Psoas muscle (tissue), 8 donors: Measurements from ENCODE around the gene IDS. TPM values are rescaled to one million over a fixed set of nuclear protein-coding genes. Genes with fewer than 3 reads are reported as not detected.

Experiments used
- ATAC-seq, 4 donors: fragments of 200-7000 bp; cut with Tn5 transposase; one replicate each; pipeline ENCODE4 v1.9.1; 2020; ENCODE audit warnings: moderate library complexity in 3 of 4, mild to moderate bottlenecking in 2 of 4
- DNase-seq, 2 donors: peaks; one replicate each; pipeline ENCODE4 v3.0.0-alpha.2; 2020
- H3K27ac ChIP-seq: fragments of 200-600 bp; one replicate; pipeline ENCODE4 v1.8.0; 2022
- H3K27me3 ChIP-seq, 3 donors: fragments of 200-600 bp in 1 of 3; one replicate each; pipeline versions ENCODE4 v1.6.1 to v1.8.0; 2013 to 2022; ENCODE audit warnings: low read length in 2 of 3, mild to moderate bottlenecking in 2 of 3, moderate library complexity in 1 of 3; ENCODE audit not compliant: insufficient read depth in 3 of 3
- H3K36me3 ChIP-seq, 2 donors: fragments of 200-600 bp in 1 of 2; one replicate each; pipeline versions ENCODE4 v1.6.1 to v1.8.0; 2013 to 2022; ENCODE audit warnings: low read depth in 1 of 2, mild to moderate bottlenecking in 1 of 2, moderate library complexity in 1 of 2; ENCODE audit not compliant: insufficient read depth in 1 of 2
- H3K4me1 ChIP-seq: fragments of 200-600 bp; one replicate; pipeline ENCODE4 v1.8.0; 2022
- H3K4me3 ChIP-seq: fragments of 200-600 bp; one replicate; pipeline ENCODE4 v1.8.0; 2022; ENCODE audit warnings: mild to moderate bottlenecking
- H3K9me3 ChIP-seq: fragments of 200-600 bp; one replicate; pipeline ENCODE4 v1.8.0; 2022
- WGBS, 3 donors: extraction: QIAGEN DNeasy Blood & Tissue Kit; methylation state at CpG; one replicate each; pipeline versions ENCODE4 v1.1.6 to v1.1.7; 2013; 5-methylcytosine and 5-hydroxymethylcytosine counted together
- intact Hi-C, 2 donors: fragments of 100-400 bp; cut with DNase I; formaldehyde crosslinking; loops; one replicate each; pipeline versions ENCODE4 v1.11.0 to v1.14.2; 2022
- polyA plus RNA-seq, 3 donors: library from polyadenylated mRNA; stranded (reverse); fragments of 200-250 nt; gene quantifications; one replicate each; pipeline ENCODE4 v1.2.3, GENCODE V29; 2013
- total RNA-seq, 4 donors: library from RNA; stranded (reverse); fragmentation: NEBNext Ultra II Directional in 2 of 4; extraction: Animal tissue kit (Norgen Biotek cat#: 25700) in 2 of 4; gene quantifications; one replicate each; pipeline versions ENCODE4 v1.2.1 to v1.2.4, GENCODE V29; 2021 to 2023
- TF ChIP-seq, protein P1 (sequence below): fragments of 200-600 bp; IDR thresholded peaks from one replicate; pipeline ENCODE4 v1.8.0; 2022; ENCODE audit warnings: antibody characterized with exemption
- donor health status: healthy with polysubstance abuse.
- donor health status: DM: no; HTN: no; CAD: no; lungs with moderate emphysema.
- donor health status: Bipolar disorder and iron deficiency.
- donor health status: healthy.
- donor health status: DM: yes; HTN: yes; CAD: no.
- donor health status: DM: no; HTN: no; CAD: no.
- donor health status: DM: no; HTN: no; CAD: no.
- donor health status: DM: yes; HTN: yes; CAD: no.

The IDS gene
- total and polyA plus RNA-seq, 7 donors = 11.8 to 37.6 (median 31.2) TPM

- Histone ChIP-seq H3K36me3 (no peaks in the 10 kb centered on the region), H3K4me3 (no peak overlapping the region), H3K9me3 (no peaks in the 10 kb centered on the region), H3K27ac (no peak overlapping the region), H3K4me1 (no peaks in the 10 kb centered on the region), H3K27me3 (no peaks in the 10 kb centered on the region)
- WGBS, 3 donors = 52 to 65% (median 62%) methylated on average over 6 of the region's 6 CpGs
- TF ChIP-seq, protein P1, sequence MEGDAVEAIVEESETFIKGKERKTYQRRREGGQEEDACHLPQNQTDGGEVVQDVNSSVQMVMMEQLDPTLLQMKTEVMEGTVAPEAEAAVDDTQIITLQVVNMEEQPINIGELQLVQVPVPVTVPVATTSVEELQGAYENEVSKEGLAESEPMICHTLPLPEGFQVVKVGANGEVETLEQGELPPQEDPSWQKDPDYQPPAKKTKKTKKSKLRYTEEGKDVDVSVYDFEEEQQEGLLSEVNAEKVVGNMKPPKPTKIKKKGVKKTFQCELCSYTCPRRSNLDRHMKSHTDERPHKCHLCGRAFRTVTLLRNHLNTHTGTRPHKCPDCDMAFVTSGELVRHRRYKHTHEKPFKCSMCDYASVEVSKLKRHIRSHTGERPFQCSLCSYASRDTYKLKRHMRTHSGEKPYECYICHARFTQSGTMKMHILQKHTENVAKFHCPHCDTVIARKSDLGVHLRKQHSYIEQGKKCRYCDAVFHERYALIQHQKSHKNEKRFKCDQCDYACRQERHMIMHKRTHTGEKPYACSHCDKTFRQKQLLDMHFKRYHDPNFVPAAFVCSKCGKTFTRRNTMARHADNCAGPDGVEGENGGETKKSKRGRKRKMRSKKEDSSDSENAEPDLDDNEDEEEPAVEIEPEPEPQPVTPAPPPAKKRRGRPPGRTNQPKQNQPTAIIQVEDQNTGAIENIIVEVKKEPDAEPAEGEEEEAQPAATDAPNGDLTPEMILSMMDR = no peak
- no peak for ATAC-seq
- DNase-seq = no peak
- intact Hi-C loops = no loop called here
These were observed 50.9 kb downstream of the IDS start for GRCh38 chrX:149453906-149454822.

DNA sequence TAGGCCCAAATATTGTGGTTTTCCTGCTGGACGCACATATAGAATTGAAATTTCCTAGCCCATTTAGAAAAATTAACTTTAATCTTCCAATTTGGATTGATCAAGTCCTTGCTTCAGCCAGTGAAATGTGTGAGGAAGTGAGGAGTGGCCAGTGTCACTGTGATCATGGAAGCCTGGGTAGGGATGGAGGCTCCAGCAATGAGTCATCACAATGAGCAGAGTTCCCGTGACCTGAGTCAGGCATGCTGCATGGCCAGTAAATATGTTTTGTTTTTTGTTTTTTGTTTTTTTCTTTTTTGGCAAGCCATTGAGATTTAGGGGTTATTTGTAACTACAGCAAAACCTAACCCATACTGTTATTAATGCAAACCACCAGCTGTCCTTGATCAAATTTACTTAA lies 52.1 kb downstream of the IDS start:
- Histone ChIP-seq H3K27me3 (no peaks in the 10 kb centered on the region), H3K4me3 (no peak overlapping the region), H3K27ac (no peak overlapping the region), H3K4me1 (no peaks in the 10 kb centered on the region), H3K9me3 (no peaks in the 10 kb centered on the region), H3K36me3 (no peaks in the 10 kb centered on the region)
- ATAC-seq (no peak), DNase-seq (no peak)
- intact Hi-C loops = no loop called here
- WGBS, 3 donors = 66 to 97% (median 69%) methylated on average over 2 of the region's 2 CpGs
- TF ChIP-seq, protein P1 = no peak

DNA sequence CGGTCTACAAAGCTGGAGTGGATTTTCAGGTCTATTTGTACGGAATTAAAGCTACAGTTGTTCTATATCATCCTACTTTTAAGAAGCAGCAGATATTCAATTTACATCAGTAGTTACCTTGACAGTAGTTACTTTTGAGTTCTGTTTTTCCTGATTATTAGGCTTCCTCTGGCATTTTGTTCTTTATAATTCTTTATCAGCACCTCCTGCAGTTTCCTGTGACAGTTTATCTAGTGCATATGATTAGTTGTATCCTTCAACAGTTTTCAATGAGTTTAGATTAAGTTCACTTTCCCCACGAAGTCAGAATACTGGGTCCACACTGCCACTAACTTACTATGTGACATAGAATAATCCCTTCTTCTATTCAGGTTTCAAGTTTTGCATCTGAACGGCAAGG lies 71.7 kb downstream of the IDS start:
- Histone ChIP-seq H3K36me3 (no peaks in the 10 kb centered on the region), H3K4me1 (no peaks in the 10 kb centered on the region), H3K27ac (no peak overlapping the region), H3K27me3 (no peaks in the 10 kb centered on the region), H3K4me3 (no peak overlapping the region), H3K9me3 (no peaks in the 10 kb centered on the region)
- TF ChIP-seq, protein P1 = no peak
- intact Hi-C loops = no loop called here
- 51 to 67% (median 62%) methylated on average over 4 of the region's 4 CpGs for WGBS, 3 donors
- no peak for ATAC-seq
- DNase-seq = no peak

GRCh38 chrX:149433051-149433450 lies 72.1 kb downstream of the IDS start:
- TF ChIP-seq, protein P1 = no peak
- no peak for DNase-seq

More at GRCh38 chrX:149433051-149433450, 72.1 kb downstream of the IDS start:
- no peak for ATAC-seq
- 75 to 87% (median 84%) methylated on average over 4 of the region's 4 CpGs for WGBS, 3 donors
- Histone ChIP-seq H3K27ac (no peak overlapping the region), H3K9me3 (no peaks in the 10 kb centered on the region), H3K36me3 (no peaks in the 10 kb centered on the region), H3K27me3 (no peaks in the 10 kb centered on the region), H3K4me3 (no peak overlapping the region), H3K4me1 (no peaks in the 10 kb centered on the region)
- intact Hi-C loops = no loop called here

Other genes with a start within 250 kb of the IDS start
- gene EOLA1, start 35.7 kb upstream of the IDS start, total RNA-seq = 10 to 100 TPM; 23.9 to 36.6 (median 24.7) TPM
- 10 to 100 TPM; 24.4 to 34.8 (median 27.4) TPM for gene EOLA1, start 35.7 kb upstream of the IDS start, polyA plus RNA-seq
- under 1 TPM in 1 of 4 donors, not detected in 3; 0.67 TPM for gene HSFX3, start 44.6 kb upstream of the IDS start, total RNA-seq
- gene HSFX3, start 44.6 kb upstream of the IDS start, polyA plus RNA-seq = not detected
- gene MAGEA9B, start 82.2 kb upstream of the IDS start, total RNA-seq = not detected
- not detected for gene MAGEA9B, start 82.2 kb upstream of the IDS start, polyA plus RNA-seq
- gene HSFX2, start 90.0 kb upstream of the IDS start, total RNA-seq = 1 to 10 TPM in 1 of 4 donors, under 1 TPM in 1, not detected in 2; 0.41 to 1.8 TPM
- gene HSFX2, start 90.0 kb upstream of the IDS start, polyA plus RNA-seq = under 1 TPM; 0.14 to 0.47 (median 0.14) TPM
- 10 to 100 TPM in 2 of 4 donors, 1 to 10 TPM in 2; 7.2 to 13.4 (median 10.4) TPM for gene TMEM185A, start 126.5 kb upstream of the IDS start, total RNA-seq
- 10 to 100 TPM in 1 of 3 donors, 1 to 10 TPM in 2; 6.3 to 17.5 (median 6.7) TPM for gene TMEM185A, start 126.5 kb upstream of the IDS start, polyA plus RNA-seq
- gene MAGEA11, start 206.8 kb upstream of the IDS start, total RNA-seq = not detected
- gene MAGEA11, start 206.8 kb upstream of the IDS start, polyA plus RNA-seq = not detected